Activated naive CD4-positive, alpha-beta T cell treated with anti-CD3 and anti-CD28 coated beads, Interleukin-2, amount 50 U/mL, for 24 hours (primary cell): ENCODE data around the gene ZNF532.

Experiments used
- H3K27ac Mint-ChIP-seq: one replicate; pipeline ENCODE4 v1.8.0; 2021; ENCODE audit warnings: mild to moderate bottlenecking, mixed read lengths
- H3K27me3 Mint-ChIP-seq: one replicate; pipeline ENCODE4 v1.8.0; 2021; ENCODE audit warnings: mixed read lengths
- H3K36me3 Mint-ChIP-seq: one replicate; pipeline ENCODE4 v1.8.0; 2021; ENCODE audit warnings: mixed read lengths
- H3K4me1 Mint-ChIP-seq: one replicate; pipeline ENCODE4 v1.8.0; 2021; ENCODE audit warnings: mixed read lengths
- H3K4me3 Mint-ChIP-seq: one replicate; pipeline ENCODE4 v1.8.0; 2021; ENCODE audit warnings: mild to moderate bottlenecking, mixed read lengths
- H3K9me3 Mint-ChIP-seq: one replicate; pipeline ENCODE4 v1.8.0; 2021; ENCODE audit warnings: mixed read lengths

ZNF532 gene

GRCh38 chr18:58881477-58881876 lies 16.8 kb downstream of the ZNF532 start:
- Mint-ChIP-seq H3K9me3 (no peaks in the 10 kb centered on the region), H3K4me3 (no peak overlapping the region), H3K36me3 (no peaks in the 10 kb centered on the region), H3K4me1 (no peaks in the 10 kb centered on the region), H3K27ac (no peak overlapping the region), H3K27me3 (peaks cover 6% of the 10 kb centered on the region)

- Mint-ChIP-seq H3K27ac (no peak overlapping the region), H3K4me1 (peaks cover 2% of the 10 kb centered on the region)
Observed at GRCh38 chr18:58882044-58882443, 17.4 kb downstream of the ZNF532 start.

GRCh38 chr18:58882686-58883085 lies 18.0 kb downstream of the ZNF532 start:
- no peak overlapping the region for H3K27ac Mint-ChIP-seq
- peaks cover 8% of the 10 kb centered on the region for H3K4me1 Mint-ChIP-seq
- no peak overlapping the region for H3K4me3 Mint-ChIP-seq
- no peaks in the 10 kb centered on the region for H3K9me3 Mint-ChIP-seq
- H3K27me3 Mint-ChIP-seq = peaks cover 12% of the 10 kb centered on the region
- H3K36me3 Mint-ChIP-seq = no peaks in the 10 kb centered on the region

More at GRCh38 chr18:58882044-58882443, 17.4 kb downstream of the ZNF532 start:
- peaks cover 7% of the 10 kb centered on the region for H3K27me3 Mint-ChIP-seq
- no peak overlapping the region for H3K4me3 Mint-ChIP-seq
- no peaks in the 10 kb centered on the region for H3K36me3 Mint-ChIP-seq
- H3K9me3 Mint-ChIP-seq = no peaks in the 10 kb centered on the region

GRCh38 chr18:58884680-58885079 lies 20.0 kb downstream of the ZNF532 start:
- Mint-ChIP-seq H3K27me3 (peaks cover 15% of the 10 kb centered on the region), H3K36me3 (no peaks in the 10 kb centered on the region)

GRCh38 chr18:58886431-58886830 lies 21.8 kb downstream of the ZNF532 start:
- Mint-ChIP-seq H3K27ac (no peak overlapping the region), H3K9me3 (no peaks in the 10 kb centered on the region), H3K27me3 (peaks cover 16% of the 10 kb centered on the region), H3K4me1 (peaks cover 9% of the 10 kb centered on the region), H3K36me3 (no peaks in the 10 kb centered on the region), H3K4me3 (no peak overlapping the region)

More at GRCh38 chr18:58884680-58885079, 20.0 kb downstream of the ZNF532 start:
- no peaks in the 10 kb centered on the region for H3K9me3 Mint-ChIP-seq
- no peak overlapping the region for H3K4me3 Mint-ChIP-seq
- peaks cover 9% of the 10 kb centered on the region for H3K4me1 Mint-ChIP-seq
- H3K27ac Mint-ChIP-seq = no peak overlapping the region

GRCh38 chr18:58886864-58887612 lies 22.4 kb downstream of the ZNF532 start:
- no peak overlapping the region for H3K4me3 Mint-ChIP-seq
- peaks cover 9% of the 10 kb centered on the region for H3K4me1 Mint-ChIP-seq
- peaks cover 16% of the 10 kb centered on the region for H3K27me3 Mint-ChIP-seq
- no peak overlapping the region for H3K27ac Mint-ChIP-seq
- no peaks in the 10 kb centered on the region for H3K36me3 Mint-ChIP-seq
- H3K9me3 Mint-ChIP-seq = no peaks in the 10 kb centered on the region

- Mint-ChIP-seq H3K4me3 (no peak overlapping the region), H3K27me3 (peaks cover 16% of the 10 kb centered on the region), H3K9me3 (no peaks in the 10 kb centered on the region), H3K4me1 (peaks cover 9% of the 10 kb centered on the region), H3K27ac (no peak overlapping the region), H3K36me3 (no peaks in the 10 kb centered on the region)
Observed at GRCh38 chr18:58887613-58887963, 22.9 kb downstream of the ZNF532 start.

- H3K4me3 Mint-ChIP-seq = no peak overlapping the region
- no peaks in the 10 kb centered on the region for H3K9me3 Mint-ChIP-seq
- no peaks in the 10 kb centered on the region for H3K36me3 Mint-ChIP-seq
- H3K27me3 Mint-ChIP-seq = peaks cover 15% of the 10 kb centered on the region
- peaks cover 16% of the 10 kb centered on the region for H3K4me1 Mint-ChIP-seq
- H3K27ac Mint-ChIP-seq = no peak overlapping the region
Observed at GRCh38 chr18:58891776-58892175, 27.1 kb downstream of the ZNF532 start.

- peaks cover 11% of the 10 kb centered on the region for H3K4me1 Mint-ChIP-seq
- H3K4me3 Mint-ChIP-seq = no peak overlapping the region
- H3K27ac Mint-ChIP-seq = no peak overlapping the region
- H3K9me3 Mint-ChIP-seq = no peaks in the 10 kb centered on the region
- H3K27me3 Mint-ChIP-seq = peaks cover 10% of the 10 kb centered on the region
- H3K36me3 Mint-ChIP-seq = no peaks in the 10 kb centered on the region
Observed at GRCh38 chr18:58892488-58892887, 27.8 kb downstream of the ZNF532 start.

- H3K27ac Mint-ChIP-seq = no peak overlapping the region
- no peak overlapping the region for H3K4me3 Mint-ChIP-seq
- H3K4me1 Mint-ChIP-seq = peaks cover 8% of the 10 kb centered on the region
- H3K27me3 Mint-ChIP-seq = peaks cover 9% of the 10 kb centered on the region
- H3K9me3 Mint-ChIP-seq = no peaks in the 10 kb centered on the region
- no peaks in the 10 kb centered on the region for H3K36me3 Mint-ChIP-seq
Observed at GRCh38 chr18:58893388-58894099, 28.9 kb downstream of the ZNF532 start.

GRCh38 chr18:58894930-58895329 lies 30.3 kb downstream of the ZNF532 start:
- Mint-ChIP-seq H3K27me3 (peaks cover 7% of the 10 kb centered on the region), H3K36me3 (no peaks in the 10 kb centered on the region), H3K4me1 (peaks cover 8% of the 10 kb centered on the region)

GRCh38 chr18:58895385-58895784 lies 30.7 kb downstream of the ZNF532 start:
- no peaks in the 10 kb centered on the region for H3K36me3 Mint-ChIP-seq
- no peaks in the 10 kb centered on the region for H3K9me3 Mint-ChIP-seq
- no peak overlapping the region for H3K4me3 Mint-ChIP-seq
- peaks cover 8% of the 10 kb centered on the region for H3K4me1 Mint-ChIP-seq
- peaks cover 5% of the 10 kb centered on the region for H3K27me3 Mint-ChIP-seq
- no peak overlapping the region for H3K27ac Mint-ChIP-seq

More at GRCh38 chr18:58894930-58895329, 30.3 kb downstream of the ZNF532 start:
- Mint-ChIP-seq H3K27ac (no peak overlapping the region), H3K9me3 (no peaks in the 10 kb centered on the region), H3K4me3 (no peak overlapping the region)

GRCh38 chr18:58896268-58896667 lies 31.6 kb downstream of the ZNF532 start:
- Mint-ChIP-seq H3K4me3 (no peak overlapping the region), H3K27ac (no peak overlapping the region)

GRCh38 chr18:58896734-58897508 lies 32.2 kb downstream of the ZNF532 start:
- Mint-ChIP-seq H3K4me3 (no peak overlapping the region), H3K4me1 (peaks cover 8% of the 10 kb centered on the region), H3K27ac (no peak overlapping the region), H3K36me3 (no peaks in the 10 kb centered on the region), H3K9me3 (no peaks in the 10 kb centered on the region), H3K27me3 (peaks cover 4% of the 10 kb centered on the region)

More at GRCh38 chr18:58896268-58896667, 31.6 kb downstream of the ZNF532 start:
- Mint-ChIP-seq H3K9me3 (no peaks in the 10 kb centered on the region), H3K27me3 (peaks cover 4% of the 10 kb centered on the region), H3K4me1 (peaks cover 8% of the 10 kb centered on the region), H3K36me3 (no peaks in the 10 kb centered on the region)

GRCh38 chr18:58898010-58898799 lies 33.5 kb downstream of the ZNF532 start:
- H3K27ac Mint-ChIP-seq = no peak overlapping the region
- H3K4me1 Mint-ChIP-seq = peaks cover 8% of the 10 kb centered on the region
- no peaks in the 10 kb centered on the region for H3K36me3 Mint-ChIP-seq
- no peaks in the 10 kb centered on the region for H3K9me3 Mint-ChIP-seq
- no peak overlapping the region for H3K4me3 Mint-ChIP-seq
- H3K27me3 Mint-ChIP-seq = peaks cover 4% of the 10 kb centered on the region
